ENCODE results near the gene GRIP2. TPM values are rescaled to one million over a fixed set of nuclear protein-coding genes. Genes with fewer than 3 reads are reported as not detected.

The GRIP2 gene
- total RNA-seq, 1 experiment from 2014 or later: 4.0 TPM

- peak; percentile 93 to 94 for DNase-seq (ENCODE audit: low read depth in 1 of 2, low spot score in 2 of 2)
- Histone ChIP-seq H3K27ac (peak overlapping the region; percentile 80), H3K27me3 (replicated peaks) (no peaks in the 10 kb centered on the region), H3K36me3 (peaks cover 29% of the 10 kb centered on the region), H3K4me1 (replicated peaks) (peaks cover 64% of the 10 kb centered on the region), H3K4me3 (peak overlapping the region; percentile 22), H3K9me3 (replicated peaks) (no peaks in the 10 kb centered on the region)
These were observed 46.9 kb downstream of the GRIP2 start for GRCh38 chr3:14492948-14493881.

- peaks cover 45% of the 10 kb centered on the region for H3K36me3 ChIP-seq
- peaks cover 73% of the 10 kb centered on the region for H3K4me1 ChIP-seq (replicated peaks)
- no peaks in the 10 kb centered on the region for H3K27me3 ChIP-seq (replicated peaks)
- H3K4me3 ChIP-seq: no peak overlapping the region
- H3K27ac ChIP-seq: 0 out of 2 replicates have a peak overlapping the region, but pooled peaks have one; percentile 80
- no peaks in the 10 kb centered on the region for H3K9me3 ChIP-seq (replicated peaks)
- DNase-seq (ENCODE audit: low read depth in 1 of 2, low spot score in 2 of 2): no peak
These were observed 48.5 kb downstream of the GRIP2 start for GRCh38 chr3:14491396-14492190.

GRCh38 chr3:14490831-14491230 is 49.3 kb downstream of the GRIP2 start:
- Histone ChIP-seq H3K4me3 (no peak overlapping the region), H3K27ac (no peak overlapping the region), H3K4me1 (replicated peaks) (peaks cover 73% of the 10 kb centered on the region), H3K9me3 (replicated peaks) (no peaks in the 10 kb centered on the region), H3K27me3 (replicated peaks) (no peaks in the 10 kb centered on the region), H3K36me3 (peaks cover 50% of the 10 kb centered on the region)
- no peak for DNase-seq (ENCODE audit: low read depth in 1 of 2, low spot score in 2 of 2)

- peaks cover 56% of the 10 kb centered on the region for H3K36me3 ChIP-seq
- no peak overlapping the region for H3K27ac ChIP-seq
- no peak for DNase-seq (ENCODE audit: low read depth in 1 of 2, low spot score in 2 of 2)
- peaks cover 73% of the 10 kb centered on the region for H3K4me1 ChIP-seq (replicated peaks)
- no peak overlapping the region for H3K4me3 ChIP-seq
- H3K27me3 ChIP-seq (replicated peaks): no peaks in the 10 kb centered on the region
- H3K9me3 ChIP-seq (replicated peaks): no peaks in the 10 kb centered on the region
These were observed 49.9 kb downstream of the GRIP2 start for GRCh38 chr3:14490255-14490654.

GRCh38 chr3:14489641-14490040 is 50.5 kb downstream of the GRIP2 start:
- Histone ChIP-seq H3K36me3 (peaks cover 58% of the 10 kb centered on the region), H3K4me3 (no peak overlapping the region), H3K27ac (peak overlapping the region; percentile 55; the same call in 1 of the 2 replicates), H3K27me3 (replicated peaks) (no peaks in the 10 kb centered on the region), H3K9me3 (replicated peaks) (no peaks in the 10 kb centered on the region), H3K4me1 (replicated peaks) (peaks cover 70% of the 10 kb centered on the region)
- no peak for DNase-seq (ENCODE audit: low read depth in 1 of 2, low spot score in 2 of 2)

GRCh38 chr3:14488286-14489041 is 51.7 kb downstream of the GRIP2 start:
- Histone ChIP-seq H3K4me1 (replicated peaks) (peaks cover 59% of the 10 kb centered on the region), H3K27me3 (replicated peaks) (no peaks in the 10 kb centered on the region), H3K4me3 (no peak overlapping the region), H3K27ac (peak overlapping the region; percentile 55), H3K9me3 (replicated peaks) (no peaks in the 10 kb centered on the region), H3K36me3 (peaks cover 70% of the 10 kb centered on the region)
- DNase-seq (ENCODE audit: low read depth in 1 of 2, low spot score in 2 of 2): peak; percentile 63 to 82

GRCh38 chr3:14487821-14488220 is 52.3 kb downstream of the GRIP2 start:
- Histone ChIP-seq H3K9me3 (replicated peaks) (no peaks in the 10 kb centered on the region), H3K27me3 (replicated peaks) (no peaks in the 10 kb centered on the region), H3K4me1 (replicated peaks) (peaks cover 52% of the 10 kb centered on the region), H3K4me3 (no peak overlapping the region), H3K36me3 (peaks cover 76% of the 10 kb centered on the region), H3K27ac (peak overlapping the region; percentile 55)
- DNase-seq (ENCODE audit: low read depth in 1 of 2, low spot score in 2 of 2): no peak

GRCh38 chr3:14487086-14487485 is 53.1 kb downstream of the GRIP2 start:
- Histone ChIP-seq H3K36me3 (peaks cover 78% of the 10 kb centered on the region), H3K9me3 (replicated peaks) (no peaks in the 10 kb centered on the region), H3K4me1 (replicated peaks) (peaks cover 52% of the 10 kb centered on the region), H3K27ac (no peak overlapping the region), H3K27me3 (replicated peaks) (no peaks in the 10 kb centered on the region), H3K4me3 (no peak overlapping the region)
- no peak for DNase-seq (ENCODE audit: low read depth in 1 of 2, low spot score in 2 of 2)

GRCh38 chr3:14486460-14486859 is 53.7 kb downstream of the GRIP2 start:
- no peak overlapping the region for H3K27ac ChIP-seq
- H3K9me3 ChIP-seq (replicated peaks): no peaks in the 10 kb centered on the region
- H3K4me3 ChIP-seq: no peak overlapping the region
- peaks cover 52% of the 10 kb centered on the region for H3K4me1 ChIP-seq (replicated peaks)
- peaks cover 78% of the 10 kb centered on the region for H3K36me3 ChIP-seq
- DNase-seq (ENCODE audit: low read depth in 1 of 2, low spot score in 2 of 2): no peak
- no peaks in the 10 kb centered on the region for H3K27me3 ChIP-seq (replicated peaks)

GRCh38 chr3:14485981-14486380 is 54.2 kb downstream of the GRIP2 start:
- peaks cover 47% of the 10 kb centered on the region for H3K4me1 ChIP-seq (replicated peaks)
- H3K36me3 ChIP-seq: peaks cover 81% of the 10 kb centered on the region
- H3K4me3 ChIP-seq: no peak overlapping the region
- H3K27me3 ChIP-seq (replicated peaks): no peaks in the 10 kb centered on the region
- H3K9me3 ChIP-seq (replicated peaks): no peaks in the 10 kb centered on the region
- DNase-seq (ENCODE audit: low read depth in 1 of 2, low spot score in 2 of 2): no peak
- H3K27ac ChIP-seq: no peak overlapping the region

GRCh38 chr3:14484741-14485140 is 55.4 kb downstream of the GRIP2 start:
- H3K27ac ChIP-seq: no peak overlapping the region
- H3K4me3 ChIP-seq: no peak overlapping the region
- no peaks in the 10 kb centered on the region for H3K9me3 ChIP-seq (replicated peaks)
- no peaks in the 10 kb centered on the region for H3K27me3 ChIP-seq (replicated peaks)
- peaks cover 85% of the 10 kb centered on the region for H3K36me3 ChIP-seq
- no peak for DNase-seq (ENCODE audit: low read depth in 1 of 2, low spot score in 2 of 2)
- peaks cover 37% of the 10 kb centered on the region for H3K4me1 ChIP-seq (replicated peaks)

GRCh38 chr3:14483286-14483685 is 56.9 kb downstream of the GRIP2 start:
- H3K9me3 ChIP-seq (replicated peaks): no peaks in the 10 kb centered on the region
- H3K4me3 ChIP-seq: no peak overlapping the region
- DNase-seq (ENCODE audit: low read depth in 1 of 2, low spot score in 2 of 2): no peak
- peaks cover 22% of the 10 kb centered on the region for H3K4me1 ChIP-seq (replicated peaks)
- H3K27ac ChIP-seq: no peak overlapping the region
- H3K36me3 ChIP-seq: peaks cover 93% of the 10 kb centered on the region
- no peaks in the 10 kb centered on the region for H3K27me3 ChIP-seq (replicated peaks)

GRCh38 chr3:14482271-14482721 is 57.8 kb downstream of the GRIP2 start:
- Histone ChIP-seq H3K36me3 (peaks cover 93% of the 10 kb centered on the region), H3K27me3 (replicated peaks) (no peaks in the 10 kb centered on the region), H3K27ac (no peak overlapping the region), H3K9me3 (replicated peaks) (no peaks in the 10 kb centered on the region), H3K4me1 (replicated peaks) (peaks cover 13% of the 10 kb centered on the region), H3K4me3 (no peak overlapping the region)
- no peak for DNase-seq (ENCODE audit: low read depth in 1 of 2, low spot score in 2 of 2)
